K562 (cell line): ENCODE measurements around the gene KRTAP10-6.

Experiments
- SIRT6 ChIP-seq: IDR thresholded peaks from one replicate; pipeline ENCODE4 v1.6.1; 2012; ENCODE audit warnings: low read depth, mild to moderate bottlenecking, control low read depth, inconsistent platforms, low read length, moderate library complexity
- ZNF384 ChIP-seq: IDR thresholded peaks from 2 replicates; pipeline ENCODE4 v1.6.1; 2012; ENCODE audit warnings: low read depth, low read length, improper control_type of control experiment

- TF ChIP-seq SIRT6 (no peak), ZNF384 (no peak)
Observed at GRCh38 chr21:44592446-44593311, at the start of gene KRTAP10-6.
